GM18873 (cell line): ENCODE measurements around the gene LIPC.

Source experiments
- ATAC-seq: cut with Tn5 transposase; IDR thresholded peaks from one replicate; pipeline ENCODE4 v1.9.1; 2021; ENCODE audit warnings: mild to moderate bottlenecking, moderate library complexity, moderate number of reproducible peaks; ENCODE audit not compliant: unreplicated experiment, low FRiP score

The LIPC gene

GRCh38 chr15:58571491-58571890, 139.7 kb downstream of the LIPC start:
- no peak for ATAC-seq

- no peak for ATAC-seq
These were observed 140.7 kb downstream of the LIPC start for GRCh38 chr15:58572521-58572920.

- ATAC-seq = no peak
These were observed 141.5 kb downstream of the LIPC start for GRCh38 chr15:58573270-58573669.

GRCh38 chr15:58574631-58575030, 142.8 kb downstream of the LIPC start:
- no peak for ATAC-seq

GRCh38 chr15:58575045-58575786, 143.4 kb downstream of the LIPC start:
- no peak for ATAC-seq

GRCh38 chr15:58576657-58577056, 144.9 kb downstream of the LIPC start:
- no peak for ATAC-seq

- no peak for ATAC-seq
These were observed 150.4 kb downstream of the LIPC start for GRCh38 chr15:58582160-58582559.

DNA sequence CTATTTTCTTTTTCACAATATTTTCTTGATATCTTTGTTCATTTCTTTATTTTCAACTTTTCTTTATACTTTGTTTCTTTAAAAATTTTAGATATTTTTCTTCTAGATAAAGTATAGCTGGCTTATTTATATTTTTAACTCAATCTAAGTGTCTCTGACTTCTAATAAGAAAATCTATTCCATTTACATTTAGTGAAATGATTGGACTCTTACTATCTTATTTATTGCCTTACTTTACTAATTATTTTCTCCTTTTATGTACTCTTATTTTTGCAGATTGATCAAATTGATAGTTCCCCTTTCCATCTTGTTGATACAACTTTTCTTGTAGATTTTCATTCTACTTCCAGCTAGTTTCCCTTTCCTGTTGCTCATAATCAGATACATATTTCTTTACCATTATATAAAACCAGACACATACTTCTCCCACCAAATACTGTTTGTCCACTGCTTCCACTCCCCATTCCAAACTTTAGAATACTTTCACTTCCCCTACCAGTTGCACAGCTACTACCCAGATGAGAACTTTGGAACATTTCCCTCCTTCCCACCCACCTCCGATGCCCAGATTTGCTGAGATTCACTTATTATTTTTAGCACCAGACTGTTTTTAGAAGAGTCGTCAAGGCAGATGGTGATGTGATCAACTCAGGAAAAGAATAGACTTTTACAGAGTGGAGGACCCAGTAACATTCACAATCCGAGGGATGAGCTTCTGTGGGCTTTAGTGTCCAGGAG, 151.5 kb downstream of the LIPC start:
- no peak for ATAC-seq

DNA sequence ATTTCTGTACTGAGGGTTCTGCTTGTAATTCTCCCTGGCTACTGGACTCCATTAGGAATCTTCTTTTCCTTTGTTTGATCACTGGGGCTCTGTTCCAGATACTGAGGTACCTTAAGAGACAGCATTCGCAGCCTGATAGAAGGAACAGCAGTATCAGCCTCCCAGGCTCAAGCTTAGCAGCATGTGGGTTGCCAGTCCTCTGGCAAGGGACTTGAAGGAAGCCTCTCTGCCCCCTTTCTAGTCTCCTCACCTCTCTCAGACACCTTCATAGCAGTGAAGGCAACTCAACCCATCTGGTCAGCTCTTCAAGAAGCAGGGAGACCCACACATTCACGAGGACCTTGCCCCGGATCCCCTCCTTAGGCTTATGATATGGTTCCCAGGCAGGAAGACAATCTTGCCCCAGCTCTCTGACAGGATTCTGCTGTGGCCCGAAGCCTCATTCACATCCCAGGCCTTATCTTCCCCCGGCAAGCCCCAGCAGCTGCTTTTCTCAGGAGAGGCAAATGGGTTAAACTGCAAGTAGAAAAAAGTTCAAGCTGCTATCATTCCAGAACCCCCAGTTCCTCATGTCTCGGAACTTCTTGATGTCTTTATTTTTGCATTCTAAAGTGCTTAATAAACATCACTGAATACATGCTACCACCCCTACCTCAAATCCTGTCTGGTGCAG, 153.1 kb downstream of the LIPC start:
- no peak for ATAC-seq

- ATAC-seq = no peak
These were observed 154.1 kb downstream of the LIPC start for GRCh38 chr15:58585693-58586443.

DNA sequence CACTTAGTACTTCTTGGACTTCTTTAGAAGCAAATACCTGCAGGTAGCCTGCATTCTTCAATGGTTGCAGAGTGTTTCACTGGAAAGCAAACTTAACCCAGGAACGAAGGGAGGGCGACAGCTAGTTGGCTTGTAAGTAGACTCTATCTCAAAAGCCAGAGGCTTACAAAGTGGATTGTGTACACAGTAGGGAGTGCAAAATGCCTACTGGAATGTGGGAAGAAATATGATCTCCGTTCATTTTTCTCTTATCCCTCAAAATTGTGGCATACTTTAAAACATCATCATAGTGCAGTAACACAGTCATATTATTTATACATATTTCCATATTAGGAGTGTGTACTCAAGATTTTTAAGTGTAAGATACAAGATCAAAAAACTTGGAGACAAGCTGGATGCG, 155.7 kb downstream of the LIPC start:
- no peak for ATAC-seq

DNA sequence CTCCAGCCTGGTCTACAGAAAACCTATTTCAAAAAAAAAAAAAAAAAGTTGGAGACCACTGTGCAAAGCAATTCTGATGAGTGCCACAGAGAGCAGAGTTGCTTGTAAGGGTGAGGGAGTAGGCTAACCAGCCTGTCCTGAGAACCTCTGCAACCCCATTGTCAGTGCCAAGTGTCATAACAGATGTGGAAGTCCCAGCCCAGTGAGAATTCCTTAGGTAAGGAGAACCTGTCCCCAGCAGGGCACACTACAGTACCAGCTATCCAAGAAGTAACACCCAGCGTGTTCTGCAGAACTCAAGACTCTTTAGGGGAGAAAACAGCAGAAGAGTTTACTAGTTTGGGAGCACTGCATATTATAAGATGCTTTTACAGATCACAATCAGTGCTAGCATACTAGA, 156.3 kb downstream of the LIPC start:
- no peak for ATAC-seq

GRCh38 chr15:58589047-58589446, 157.3 kb downstream of the LIPC start:
- no peak for ATAC-seq

DNA sequence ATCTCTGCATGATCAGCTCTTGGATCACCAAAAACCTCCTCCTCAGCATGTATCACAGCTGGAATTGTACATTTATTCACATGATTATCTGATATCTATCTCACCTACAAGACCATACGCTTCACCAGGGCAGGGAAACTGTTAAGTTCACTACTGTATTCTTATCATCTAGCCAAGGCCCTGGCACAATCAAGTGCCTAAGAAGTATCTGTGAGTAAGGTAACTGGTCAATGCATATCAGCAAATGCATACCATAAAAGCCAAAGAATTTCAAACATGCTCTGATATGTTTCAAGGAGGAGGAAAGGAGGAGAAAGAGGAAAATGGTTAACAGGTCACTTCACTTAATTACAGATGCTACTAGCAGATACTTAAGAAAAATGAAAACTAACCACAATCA, 158.4 kb downstream of the LIPC start:
- no peak for ATAC-seq

DNA sequence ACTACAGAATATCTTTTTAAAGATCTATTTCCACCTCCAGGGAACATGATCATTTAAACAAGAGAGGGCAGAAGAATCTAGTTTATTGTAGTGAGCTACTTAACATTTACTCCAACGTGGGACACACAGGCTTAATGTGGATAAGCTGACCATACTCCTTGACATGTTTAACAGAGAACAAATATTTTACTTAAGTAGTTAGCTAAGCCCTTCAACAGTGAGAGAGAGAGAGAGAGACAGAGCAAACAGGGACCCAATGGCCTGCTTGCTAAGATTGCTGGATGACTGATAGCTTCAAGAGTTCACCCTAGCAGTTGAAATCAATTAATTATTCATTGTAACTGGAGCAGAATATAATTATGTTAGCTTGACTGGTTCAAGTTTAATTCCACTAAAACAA, 159.1 kb downstream of the LIPC start:
- ATAC-seq = no peak

DNA sequence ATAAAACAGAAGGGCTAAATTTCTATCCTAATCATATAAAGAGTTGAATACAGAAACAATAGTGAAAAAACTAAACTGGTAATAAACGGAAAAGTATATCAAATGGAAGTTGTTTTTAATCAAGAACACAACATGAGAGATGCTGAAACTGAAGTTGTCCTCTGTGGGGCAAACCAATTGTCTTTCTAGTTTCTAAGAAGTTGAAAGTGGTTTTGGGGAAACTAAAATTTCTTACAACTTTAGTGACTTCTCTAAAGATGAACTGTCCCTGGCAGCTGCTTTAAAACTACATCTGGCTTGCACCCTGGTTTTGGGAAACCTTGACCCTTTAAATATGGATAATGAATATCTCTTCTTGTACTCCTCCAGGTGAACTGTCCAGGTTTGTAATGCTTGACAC, 162.1 kb downstream of the LIPC start:
- no peak for ATAC-seq

DNA sequence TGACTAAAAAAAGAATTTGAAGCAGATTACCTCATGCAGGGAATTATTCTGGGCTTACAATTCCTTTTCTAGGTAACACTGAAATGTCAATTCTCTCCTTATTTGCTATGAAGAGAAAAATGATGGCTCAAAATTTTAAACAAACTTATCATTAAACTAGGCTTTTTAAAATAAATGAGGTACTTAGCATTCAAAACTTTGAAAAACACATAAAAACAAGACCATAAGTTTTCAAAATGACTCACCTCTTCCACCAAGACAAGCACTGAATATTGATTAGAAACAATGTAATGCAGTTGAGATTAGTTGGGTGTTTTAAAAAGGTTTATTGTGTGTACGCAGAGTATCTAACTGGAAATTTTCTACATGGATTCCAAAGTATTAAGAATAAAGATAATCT, 163.1 kb downstream of the LIPC start:
- ATAC-seq = no peak

DNA sequence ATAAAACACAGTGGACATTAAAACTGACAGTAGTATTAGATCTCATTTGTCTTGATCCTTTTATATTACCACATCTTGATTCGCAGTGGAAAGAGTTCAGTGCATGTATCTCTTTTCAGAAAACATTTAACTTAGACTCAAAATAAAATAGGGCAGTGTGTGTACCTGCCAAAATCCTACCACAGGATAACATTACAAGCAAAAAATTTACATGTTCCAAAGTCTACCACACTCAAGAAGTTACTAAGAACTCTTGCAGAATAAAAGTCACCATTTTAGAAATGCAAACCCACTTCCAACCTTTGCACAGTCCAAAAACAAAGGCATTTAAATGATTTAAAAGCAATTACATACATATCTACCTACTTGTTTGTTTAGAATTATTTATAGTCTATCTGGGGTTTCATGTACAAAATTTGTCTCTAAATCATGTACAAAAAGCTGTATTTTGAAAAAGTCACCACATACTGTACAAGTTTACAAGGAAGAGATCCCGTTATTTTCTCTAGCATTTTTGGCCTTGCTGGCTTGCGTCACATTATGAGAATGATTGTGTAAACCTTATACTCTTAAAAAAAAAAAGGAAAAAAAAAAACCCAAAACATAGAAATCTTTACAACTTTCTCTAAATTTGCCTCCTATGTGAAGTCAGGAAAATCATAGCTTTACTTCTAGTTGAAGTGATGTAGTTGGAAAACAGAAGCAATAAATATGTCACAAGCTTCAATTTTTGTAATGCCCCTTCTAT, 163.9 kb downstream of the LIPC start:
- no peak for ATAC-seq

GRCh38 chr15:58597943-58598828, 166.4 kb downstream of the LIPC start:
- no peak for ATAC-seq
